Thyroid gland (tissue), 4 donors: ENCODE results near the gene USP28.

Experiments
- POLR2A ChIP-seq, 2 donors: fragments of 450-650 bp; IDR thresholded peaks; one replicate each; pipeline ENCODE4 v1.6.1; 2017; ENCODE audit warnings: antibody characterized with exemption in 2 of 2, mild to moderate bottlenecking in 2 of 2, moderate library complexity in 1 of 2
- TF ChIP-seq, protein P1 (sequence below), 6 experiments: fragments of 200-600 bp in 3 of 6; fragments of 450-650 bp in 3 of 6; sonication (generic) in 3 of 6; IDR thresholded peaks; one replicate each; pipeline ENCODE4 v1.5.1; 2016 to 2019; ENCODE audit warnings: antibody characterized with exemption in 6 of 6, mild to moderate bottlenecking in 2 of 6, inconsistent platforms in 1 of 6, moderate library complexity in 1 of 6

DNA sequence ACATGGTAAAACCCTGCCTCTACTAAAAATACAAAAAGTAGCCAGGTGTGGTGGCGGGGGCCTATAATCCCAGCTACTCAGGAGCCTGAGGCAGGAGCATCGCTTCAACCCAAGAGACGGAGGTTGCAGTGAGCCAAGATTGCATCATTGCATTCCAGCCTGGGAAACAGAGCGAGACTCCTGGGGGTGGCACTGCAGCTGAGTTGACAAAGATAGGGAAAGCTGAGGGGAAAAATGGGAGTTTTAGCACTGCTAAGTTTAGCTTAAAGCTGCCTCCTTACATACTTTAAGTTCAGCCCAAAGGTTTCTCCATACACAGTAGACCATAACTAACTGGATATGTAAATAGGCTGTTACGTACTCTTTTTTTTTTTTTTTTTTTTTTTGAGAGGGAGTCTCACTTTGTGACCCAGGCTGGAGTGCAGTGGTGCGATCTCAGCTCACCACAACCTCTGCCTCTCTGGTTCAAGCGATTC, 9.0 kb upstream of the USP28 start:
- TF ChIP-seq, protein P1, sequence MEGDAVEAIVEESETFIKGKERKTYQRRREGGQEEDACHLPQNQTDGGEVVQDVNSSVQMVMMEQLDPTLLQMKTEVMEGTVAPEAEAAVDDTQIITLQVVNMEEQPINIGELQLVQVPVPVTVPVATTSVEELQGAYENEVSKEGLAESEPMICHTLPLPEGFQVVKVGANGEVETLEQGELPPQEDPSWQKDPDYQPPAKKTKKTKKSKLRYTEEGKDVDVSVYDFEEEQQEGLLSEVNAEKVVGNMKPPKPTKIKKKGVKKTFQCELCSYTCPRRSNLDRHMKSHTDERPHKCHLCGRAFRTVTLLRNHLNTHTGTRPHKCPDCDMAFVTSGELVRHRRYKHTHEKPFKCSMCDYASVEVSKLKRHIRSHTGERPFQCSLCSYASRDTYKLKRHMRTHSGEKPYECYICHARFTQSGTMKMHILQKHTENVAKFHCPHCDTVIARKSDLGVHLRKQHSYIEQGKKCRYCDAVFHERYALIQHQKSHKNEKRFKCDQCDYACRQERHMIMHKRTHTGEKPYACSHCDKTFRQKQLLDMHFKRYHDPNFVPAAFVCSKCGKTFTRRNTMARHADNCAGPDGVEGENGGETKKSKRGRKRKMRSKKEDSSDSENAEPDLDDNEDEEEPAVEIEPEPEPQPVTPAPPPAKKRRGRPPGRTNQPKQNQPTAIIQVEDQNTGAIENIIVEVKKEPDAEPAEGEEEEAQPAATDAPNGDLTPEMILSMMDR (IDR thresholded peaks at IDR 0.05): no peak
- TF ChIP-seq POLR2A (IDR thresholded peaks at IDR 0.05): no peak
